ENCODE data around the gene HTR4. TPM values are rescaled to one million over a fixed set of nuclear protein-coding genes. Genes with fewer than 3 reads are reported as not detected.
"Not testable (repeated sequence)": the region's sequence is repeated elsewhere in the genome, so short reads cannot be mapped to it uniquely, and the experiment has no call there.

The HTR4 gene
- total RNA-seq, 1 experiment from 2014 or later = not detected

- CTCF ChIA-PET = no interaction called here
- H3K36me3 ChIP-seq (ENCODE audit: control insufficient read depth in 1 of 2, insufficient read depth in 2 of 2, low read length in 2 of 2) = no peaks in the 10 kb centered on the region
- ATAC-seq (no peak), DNase-seq (ENCODE audit: low read depth, low spot score) (no peak)
- no peaks in the 10 kb centered on the region for H3K9me2 ChIP-seq (ENCODE audit: insufficient read depth)
- intact Hi-C loops (cut with micrococcal nuclease) = no loop called here
- H3K4me1 ChIP-seq (ENCODE audit: control insufficient read depth in 1 of 2, insufficient read depth in 2 of 2, low read length in 2 of 2) = no peaks in the 10 kb centered on the region
- H3K9ac ChIP-seq (ENCODE audit: low read length) = no peak overlapping the region
- H3K27me3 ChIP-seq (ENCODE audit: insufficient read depth, low read length) = peaks cover 10% of the 10 kb centered on the region
- no peak for TF ChIP-seq REST (IDR thresholded peaks at IDR 0.05; ENCODE audit: low read depth)
- no peak for TF ChIP-seq EGR1 (IDR thresholded peaks at IDR 0.05; ENCODE audit: low read depth)
- TF ChIP-seq FOSL1 (IDR thresholded peaks at IDR 0.05; ENCODE audit: low read depth) = no peak
- TF ChIP-seq EZH2 (IDR thresholded peaks at IDR 0.05) = no peak
- TF ChIP-seq ATF3 (IDR thresholded peaks at IDR 0.05) = no peak
- no peak for TF ChIP-seq CBX3 (IDR thresholded peaks at IDR 0.05; ENCODE audit: low read depth)
- no peak for TF ChIP-seq JUND (IDR thresholded peaks at IDR 0.05)
- TF ChIP-seq ZFX (IDR thresholded peaks at IDR 0.05) = no peak
- TF ChIP-seq YY1 (IDR thresholded peaks at IDR 0.05; ENCODE audit: extremely low read depth, insufficient replicate concordance, low read depth, low read length) = no peak
- TF ChIP-seq POLR2A (IDR thresholded peaks at IDR 0.05; ENCODE audit: borderline replicate concordance, extremely low read depth, insufficient read depth, insufficient read length) = no peak
- TF ChIP-seq, protein P1, sequence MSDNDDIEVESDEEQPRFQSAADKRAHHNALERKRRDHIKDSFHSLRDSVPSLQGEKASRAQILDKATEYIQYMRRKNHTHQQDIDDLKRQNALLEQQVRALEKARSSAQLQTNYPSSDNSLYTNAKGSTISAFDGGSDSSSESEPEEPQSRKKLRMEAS (IDR thresholded peaks at IDR 0.05) = no peak
- TF ChIP-seq ZBTB33 (IDR thresholded peaks at IDR 0.05; ENCODE audit: extremely low read depth, insufficient replicate concordance, low read length) = no peak
- TF ChIP-seq, protein P2, sequence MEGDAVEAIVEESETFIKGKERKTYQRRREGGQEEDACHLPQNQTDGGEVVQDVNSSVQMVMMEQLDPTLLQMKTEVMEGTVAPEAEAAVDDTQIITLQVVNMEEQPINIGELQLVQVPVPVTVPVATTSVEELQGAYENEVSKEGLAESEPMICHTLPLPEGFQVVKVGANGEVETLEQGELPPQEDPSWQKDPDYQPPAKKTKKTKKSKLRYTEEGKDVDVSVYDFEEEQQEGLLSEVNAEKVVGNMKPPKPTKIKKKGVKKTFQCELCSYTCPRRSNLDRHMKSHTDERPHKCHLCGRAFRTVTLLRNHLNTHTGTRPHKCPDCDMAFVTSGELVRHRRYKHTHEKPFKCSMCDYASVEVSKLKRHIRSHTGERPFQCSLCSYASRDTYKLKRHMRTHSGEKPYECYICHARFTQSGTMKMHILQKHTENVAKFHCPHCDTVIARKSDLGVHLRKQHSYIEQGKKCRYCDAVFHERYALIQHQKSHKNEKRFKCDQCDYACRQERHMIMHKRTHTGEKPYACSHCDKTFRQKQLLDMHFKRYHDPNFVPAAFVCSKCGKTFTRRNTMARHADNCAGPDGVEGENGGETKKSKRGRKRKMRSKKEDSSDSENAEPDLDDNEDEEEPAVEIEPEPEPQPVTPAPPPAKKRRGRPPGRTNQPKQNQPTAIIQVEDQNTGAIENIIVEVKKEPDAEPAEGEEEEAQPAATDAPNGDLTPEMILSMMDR (IDR thresholded peaks at IDR 0.05 in 2 of 3, conservative IDR thresholded peaks at IDR 0.05 in 1 of 3; ENCODE audit: borderline replicate concordance in 1 of 3, insufficient read depth in 1 of 3, low read depth in 2 of 3, low read length in 2 of 3) = no peak
- no peak overlapping the region for H3K4me3 ChIP-seq (replicated peaks in 1 of 2; ENCODE audit: low read depth in 1 of 2, low read length in 2 of 2)
- H3K9me3 ChIP-seq (ENCODE audit: control insufficient read depth in 1 of 2, insufficient read depth in 1 of 2, low read depth in 1 of 2, low read length in 2 of 2) = peaks cover 0 to 6% of the 10 kb centered on the region in 2 experiments; a peak in 1 of 4 replicates
- H3K79me2 ChIP-seq (ENCODE audit: insufficient read depth, low read length) = no peaks in the 10 kb centered on the region
- no peak overlapping the region for H3K4me2 ChIP-seq (ENCODE audit: low read length)
- POLR2A ChIA-PET = no interaction called here
- H3K27ac ChIP-seq (ENCODE audit: low read depth, low read length) = no peak overlapping the region
- H4K20me1 ChIP-seq (ENCODE audit: insufficient read depth) = no peaks in the 10 kb centered on the region
- no TSS peak for BruUV-seq (replicated peaks)
- no peak overlapping the region for H2AFZ ChIP-seq (ENCODE audit: low read depth, low read length, poor library complexity, severe bottlenecking)
- RAD21 ChIA-PET (ENCODE audit: low non-redundant PET in 1 of 2, low total read pairs in 2 of 2, uncharacterized antibody in 2 of 2, unreplicated experiment in 2 of 2) = no interaction called here
Measured at GRCh38 chr5:148532969-148533670, 121.2 kb downstream of the HTR4 start.

DNA sequence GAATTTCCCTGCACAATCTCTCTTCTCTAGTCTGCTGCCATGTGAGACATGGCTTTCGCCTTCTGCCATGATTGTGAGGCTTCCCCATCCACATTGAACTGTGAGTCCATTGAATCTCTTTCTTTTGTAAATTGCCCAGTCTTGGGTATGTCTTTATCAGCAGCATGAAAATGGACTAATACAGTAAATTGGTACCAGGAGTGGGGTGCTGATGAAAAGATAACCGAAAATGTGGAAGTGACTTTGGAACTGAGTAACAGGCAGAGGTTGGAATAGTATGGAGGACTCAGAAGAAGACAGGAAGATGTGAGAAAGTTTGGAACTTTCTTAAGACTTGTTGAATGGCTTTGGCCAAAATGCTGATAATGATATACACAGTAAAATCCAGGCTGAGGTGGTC is 124.9 kb downstream of the HTR4 start:
- H4K20me1 ChIP-seq (ENCODE audit: insufficient read depth); H3K9ac ChIP-seq (ENCODE audit: low read length); H3K27me3 ChIP-seq (ENCODE audit: insufficient read depth, low read length); H3K79me2 ChIP-seq (ENCODE audit: insufficient read depth, low read length); H3K9me3 ChIP-seq (ENCODE audit: control insufficient read depth in 1 of 2, insufficient read depth in 1 of 2, low read depth in 1 of 2, low read length in 2 of 2); RAD21 ChIA-PET (ENCODE audit: low non-redundant PET in 1 of 2, low total read pairs in 2 of 2, uncharacterized antibody in 2 of 2, unreplicated experiment in 2 of 2); POLR2A ChIA-PET; H3K4me1 ChIP-seq (ENCODE audit: control insufficient read depth in 1 of 2, insufficient read depth in 2 of 2, low read length in 2 of 2); H2AFZ ChIP-seq (ENCODE audit: low read depth, low read length, poor library complexity, severe bottlenecking); H3K27ac ChIP-seq (ENCODE audit: low read depth, low read length); DNase-seq (ENCODE audit: low read depth, low spot score); H3K36me3 ChIP-seq (ENCODE audit: control insufficient read depth in 1 of 2, insufficient read depth in 2 of 2, low read length in 2 of 2); intact Hi-C loops (cut with micrococcal nuclease); BruUV-seq (replicated peaks); H3K9me2 ChIP-seq (ENCODE audit: insufficient read depth); ATAC-seq; H3K4me3 ChIP-seq (replicated peaks in 1 of 2; ENCODE audit: low read depth in 1 of 2, low read length in 2 of 2); CTCF ChIA-PET; H3K4me2 ChIP-seq (ENCODE audit: low read length): not testable (repeated sequence)
